Islet precursor cell (in vitro differentiated cells): Measurements from ENCODE around the gene FAAP20.

Source experiments
- DNase-seq: peaks from one replicate; pipeline ENCODE4 v3.0.0-alpha.2; 2018

The FAAP20 gene

GRCh38 chr1:2176615-2177014 lies 18.0 kb downstream of the FAAP20 start:
- DNase-seq, result no peak

GRCh38 chr1:2175681-2176454 lies 18.7 kb downstream of the FAAP20 start:
- DNase-seq, result no peak

DNA sequence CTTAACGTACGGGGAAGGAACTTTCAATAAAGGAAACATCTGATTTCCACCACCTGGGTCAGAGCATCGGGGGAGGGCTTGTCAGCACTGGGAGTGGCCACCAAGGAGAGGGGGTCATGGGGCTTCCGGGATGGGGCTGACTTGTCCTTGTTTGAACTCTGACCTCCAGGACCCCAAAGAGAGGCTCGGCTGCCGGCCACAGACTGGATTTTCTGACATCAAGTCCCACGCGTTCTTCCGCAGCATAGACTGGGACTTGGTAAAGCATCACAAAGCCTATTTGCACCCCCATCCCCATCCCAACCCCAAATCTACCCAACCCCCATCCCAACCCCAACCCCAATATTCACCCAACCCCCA lies 19.5 kb downstream of the FAAP20 start:
- DNase-seq, result no peak

- DNase-seq, result peak; percentile 91
Measured at GRCh38 chr1:2174348-2175054, 20.1 kb downstream of the FAAP20 start.

DNA sequence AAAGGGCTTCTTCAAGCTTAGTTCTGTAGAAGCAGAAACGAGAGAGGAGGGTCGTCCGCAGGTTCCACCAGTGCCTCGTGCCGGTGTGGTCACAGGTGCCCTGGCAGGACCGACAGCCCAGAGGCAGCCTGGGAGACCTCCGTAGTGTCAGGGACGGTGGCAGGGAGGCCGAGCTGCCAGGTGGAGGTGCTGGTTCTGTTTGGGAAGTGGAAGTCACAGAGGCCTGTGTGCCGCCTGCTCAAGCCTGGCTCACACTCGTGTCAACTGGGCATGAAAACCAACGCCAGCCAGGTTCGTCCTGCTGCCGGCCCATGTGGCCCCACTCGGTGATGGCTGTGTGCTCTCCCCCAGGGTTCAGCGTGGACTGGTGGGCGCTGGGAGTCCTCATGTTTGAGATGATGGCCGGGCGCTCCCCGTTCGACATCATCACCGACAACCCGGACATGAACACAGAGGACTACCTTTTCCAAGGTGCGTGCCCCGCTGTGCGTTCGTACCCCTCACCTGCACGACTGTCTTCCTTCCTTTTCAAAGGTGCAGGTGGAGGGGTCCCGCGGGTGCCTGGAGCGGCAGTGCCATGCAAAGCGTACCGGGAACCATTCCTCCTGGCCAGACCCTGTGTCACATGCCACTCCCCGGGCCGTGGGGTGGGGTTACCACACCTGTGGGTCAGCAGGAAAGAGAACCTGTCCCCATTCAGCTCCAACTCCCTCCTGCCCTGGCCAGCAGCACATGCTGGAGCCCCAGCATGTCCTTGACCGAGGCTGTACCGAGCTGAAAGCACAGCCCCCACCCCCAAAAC lies 20.8 kb downstream of the FAAP20 start:
- no peak for DNase-seq

DNA sequence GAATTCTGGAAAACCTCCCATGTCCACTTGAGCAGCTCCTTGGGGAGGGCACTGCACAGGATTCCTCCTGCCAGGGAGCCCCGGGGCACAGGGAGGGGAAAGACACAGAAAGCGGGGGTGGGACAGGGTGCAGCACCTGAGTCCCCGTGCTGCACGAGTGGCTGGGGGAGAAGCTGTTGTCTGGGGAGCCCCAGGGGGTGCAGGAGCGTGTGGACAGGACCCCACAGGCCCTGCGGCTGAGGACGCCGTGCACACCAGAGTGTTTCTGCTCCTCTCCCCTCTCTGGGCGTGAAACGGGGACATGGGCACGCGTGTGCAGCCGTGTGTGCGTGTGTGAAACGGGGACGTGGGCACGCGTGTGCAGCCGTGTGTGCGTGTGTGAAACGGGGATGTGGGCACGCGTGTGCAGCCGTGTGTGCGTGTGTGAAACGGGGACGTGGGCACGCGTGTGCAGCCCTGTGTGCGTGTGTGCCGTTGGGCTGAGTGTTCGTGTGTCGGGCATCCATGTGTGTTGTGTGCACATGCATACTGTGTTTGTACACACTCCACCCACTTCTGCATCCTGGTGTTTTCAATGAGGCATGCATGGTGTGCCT lies 21.9 kb downstream of the FAAP20 start:
- no peak for DNase-seq

DNA sequence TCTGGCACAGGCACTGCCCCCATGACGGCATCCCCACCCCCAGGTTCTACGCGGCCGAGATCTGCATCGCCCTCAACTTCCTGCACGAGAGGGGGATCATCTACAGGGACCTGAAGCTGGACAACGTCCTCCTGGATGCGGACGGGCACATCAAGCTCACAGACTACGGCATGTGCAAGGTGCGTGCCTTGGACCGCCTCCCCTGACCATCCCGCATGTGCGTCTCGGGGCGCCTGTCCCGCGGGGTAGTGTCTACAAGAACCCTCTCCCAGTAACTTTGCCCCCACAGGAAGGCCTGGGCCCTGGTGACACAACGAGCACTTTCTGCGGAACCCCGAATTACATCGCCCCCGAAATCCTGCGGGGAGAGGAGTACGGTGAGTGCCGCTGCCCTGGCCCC lies 22.6 kb downstream of the FAAP20 start:
- no peak for DNase-seq

DNA sequence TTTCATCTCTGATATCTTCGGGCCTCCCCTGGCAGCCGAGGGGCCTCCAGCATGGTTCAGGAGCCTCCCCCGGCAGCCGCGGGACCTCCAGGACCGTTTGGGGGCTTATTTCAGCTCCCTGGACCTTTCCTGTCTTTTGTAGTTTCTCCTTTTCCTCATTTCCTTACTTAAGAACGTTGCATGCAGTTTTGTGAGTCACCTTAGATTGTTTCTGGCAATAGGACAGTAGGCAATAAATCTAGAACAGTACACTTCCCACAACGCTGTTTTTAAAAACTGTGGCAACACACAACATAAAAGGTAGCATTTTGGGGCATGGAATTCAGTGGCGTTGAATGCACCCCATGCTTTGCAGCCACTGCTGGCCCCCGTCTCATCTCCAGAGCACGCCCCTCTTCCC lies 24.4 kb downstream of the FAAP20 start:
- no peak for DNase-seq

DNA sequence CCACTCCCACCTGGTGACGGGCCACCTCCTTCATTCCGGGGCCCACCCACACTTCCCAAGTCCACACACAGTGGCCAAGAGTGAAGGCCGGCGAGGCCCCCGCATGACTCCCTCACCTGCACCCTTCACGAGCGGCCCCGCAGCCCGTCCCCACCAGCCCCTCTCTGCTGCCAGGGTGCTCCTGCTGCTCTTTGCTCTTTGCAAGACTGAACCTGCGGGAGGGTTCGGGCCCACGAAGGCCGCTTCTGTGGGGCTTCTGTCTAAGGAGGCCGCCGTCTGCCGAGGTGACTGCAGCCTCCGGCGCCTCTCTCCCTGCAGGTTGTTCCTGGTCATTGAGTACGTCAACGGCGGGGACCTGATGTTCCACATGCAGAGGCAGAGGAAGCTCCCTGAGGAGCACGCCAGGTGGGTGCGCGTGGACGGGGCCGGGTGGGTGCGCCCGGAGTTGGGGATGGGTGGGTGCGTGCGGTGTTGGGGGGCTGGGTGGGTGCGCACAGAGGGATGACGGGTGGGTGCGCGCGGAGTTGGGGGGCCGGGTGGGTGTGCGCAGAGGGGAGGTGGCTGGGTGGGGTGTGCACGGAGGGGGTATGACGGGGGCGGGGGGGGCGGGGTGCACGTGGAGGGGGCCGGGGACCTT lies 25.3 kb downstream of the FAAP20 start:
- DNase-seq, result no peak

- DNase-seq, result no peak
Measured at GRCh38 chr1:2168535-2168934, 26.0 kb downstream of the FAAP20 start.

- no peak for DNase-seq
Measured at GRCh38 chr1:2168090-2168489, 26.5 kb downstream of the FAAP20 start.

- DNase-seq, result no peak
Measured at GRCh38 chr1:2166695-2167094, 27.9 kb downstream of the FAAP20 start.

DNA sequence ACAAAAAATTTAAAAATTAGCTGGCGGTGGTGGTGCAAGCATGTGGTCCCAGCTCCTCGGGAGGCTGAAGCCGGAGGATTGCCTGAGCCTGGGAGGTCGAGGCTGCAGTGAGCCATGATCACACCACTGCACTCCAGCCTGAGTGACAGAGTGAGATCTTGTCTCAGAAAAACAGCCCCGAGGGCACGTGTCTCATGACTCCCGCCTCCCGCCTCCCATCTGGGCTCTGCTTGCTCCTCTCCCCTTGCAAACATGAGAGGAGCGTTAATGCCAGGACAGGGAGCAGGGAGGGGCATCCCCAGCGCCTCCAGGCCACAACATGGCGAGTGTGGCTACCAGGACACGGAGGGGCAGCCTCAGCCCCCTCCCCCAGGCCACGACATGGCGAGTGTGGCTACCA lies 28.3 kb downstream of the FAAP20 start:
- DNase-seq, result peak; percentile 84

DNA sequence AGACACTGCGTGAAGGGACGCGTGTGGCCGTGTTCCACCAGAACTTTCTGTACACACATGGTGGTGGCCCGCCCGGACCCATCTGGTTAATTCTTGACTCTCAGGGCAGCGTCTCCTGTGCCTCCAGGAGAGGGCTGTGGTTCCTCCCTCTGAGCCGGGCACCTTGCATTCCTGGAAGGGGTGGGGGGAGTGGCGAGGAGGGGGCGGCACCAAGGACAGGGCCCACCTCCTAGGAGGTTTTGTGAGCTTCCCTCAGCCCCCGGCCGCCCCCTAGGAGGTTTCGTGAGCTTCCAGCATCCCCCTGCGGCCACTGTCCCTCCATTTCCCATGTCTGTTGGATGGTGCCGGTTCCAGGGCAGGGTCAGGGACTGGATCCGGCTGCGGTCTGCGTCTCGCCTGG lies 28.9 kb downstream of the FAAP20 start:
- DNase-seq, result no peak

DNA sequence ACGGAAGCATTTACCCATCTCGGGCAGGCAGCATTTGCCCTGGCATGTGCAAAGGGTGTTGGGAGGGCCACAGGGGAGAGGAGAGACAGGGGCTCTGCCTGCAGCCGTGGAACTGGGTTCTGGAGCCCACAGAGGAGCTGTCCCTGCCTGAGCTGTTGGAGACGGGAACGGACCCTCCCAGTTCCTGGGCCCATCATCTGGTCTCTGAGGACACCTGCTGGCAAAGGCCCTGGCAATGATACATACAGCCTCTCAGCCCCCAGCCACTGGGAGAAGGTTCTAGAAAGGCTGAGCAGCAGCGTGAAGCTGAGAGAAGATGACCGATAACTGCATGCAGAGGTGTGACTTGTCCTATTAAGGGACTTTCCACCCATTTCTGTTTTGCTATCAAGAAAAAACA lies 31.4 kb downstream of the FAAP20 start:
- DNase-seq, result no peak

DNA sequence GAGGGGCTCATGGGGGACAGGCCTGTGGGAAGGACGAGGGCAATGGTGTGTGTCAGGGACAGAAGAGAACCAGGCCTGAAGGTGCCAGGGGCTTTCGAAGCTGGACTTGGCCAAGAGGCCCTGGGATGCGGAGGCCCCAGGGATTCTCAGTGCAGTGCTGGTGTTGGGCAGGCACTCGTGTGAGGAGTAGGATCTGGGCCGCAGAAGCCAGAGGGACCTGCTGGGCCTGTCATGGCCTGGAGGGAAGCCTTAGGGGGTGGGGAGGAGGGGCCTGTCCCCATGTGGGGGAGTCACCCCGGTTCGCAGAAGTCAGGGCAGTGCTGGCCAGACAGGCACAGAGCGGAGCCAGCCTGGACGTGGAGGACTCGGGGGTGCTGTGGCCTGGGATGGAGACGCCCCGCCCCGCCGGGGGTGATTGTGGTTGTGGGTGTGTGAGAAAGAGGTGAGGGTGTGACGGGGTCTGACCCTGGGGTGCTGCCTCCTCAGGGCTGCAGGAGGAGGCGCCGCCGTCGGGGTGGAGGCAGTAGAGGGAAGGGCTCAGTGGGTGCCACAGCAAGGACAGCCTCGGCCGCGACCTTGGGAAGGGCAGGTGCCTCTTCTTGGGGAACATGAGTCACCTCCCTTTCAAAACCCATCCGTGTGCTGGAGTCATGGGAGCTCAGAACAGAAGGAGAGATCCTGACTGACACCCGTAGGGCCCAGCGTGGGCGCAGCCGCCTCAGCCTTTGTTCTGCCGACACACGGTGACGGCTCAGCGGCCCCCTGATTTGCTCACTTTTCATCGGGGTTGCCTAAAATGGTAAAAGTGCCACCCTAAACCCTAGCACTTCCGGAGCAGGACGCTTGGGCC lies 33.9 kb downstream of the FAAP20 start:
- DNase-seq, result no peak

DNA sequence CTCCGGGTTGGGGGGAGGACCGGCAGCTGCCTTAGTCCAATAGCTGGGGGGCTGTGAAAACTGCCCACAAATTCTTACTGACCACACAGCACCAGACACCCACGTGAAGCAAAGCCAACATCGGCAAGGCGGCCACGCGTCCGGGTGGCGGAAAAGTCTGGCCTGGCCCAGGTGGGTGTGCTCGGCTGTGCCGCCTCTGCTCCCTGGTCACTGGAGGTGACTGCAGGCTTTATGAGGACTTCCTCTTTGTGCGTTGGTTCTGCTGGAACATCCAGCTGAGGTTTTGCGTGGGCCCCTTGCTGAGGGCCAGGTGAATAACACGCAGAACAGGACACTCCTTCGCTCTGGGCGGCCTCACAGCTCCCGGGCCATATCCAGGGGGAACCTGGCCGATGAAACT lies 35.4 kb downstream of the FAAP20 start:
- no peak for DNase-seq

GRCh38 chr1:2158272-2158671 lies 36.3 kb downstream of the FAAP20 start:
- DNase-seq, result no peak

DNA sequence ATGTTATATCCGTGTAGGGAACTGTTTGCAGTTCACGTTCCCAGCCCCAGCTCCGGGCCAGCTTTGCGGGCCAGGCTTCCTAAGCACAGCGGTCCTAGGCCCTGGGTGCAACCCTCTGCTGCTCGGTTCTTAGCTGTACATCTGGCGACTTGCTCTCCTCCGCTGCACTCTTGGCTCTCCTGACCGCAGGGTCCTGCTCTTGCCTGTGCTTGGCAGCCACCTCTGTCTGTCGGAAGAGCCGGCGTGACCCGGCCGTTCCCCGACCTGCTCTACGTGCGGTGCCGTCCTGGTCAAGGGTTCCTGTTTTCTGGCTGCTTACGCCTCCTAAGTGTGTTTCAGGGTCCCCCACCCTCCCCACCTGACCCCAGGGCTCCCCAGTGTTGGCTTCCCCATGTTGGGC lies 36.7 kb downstream of the FAAP20 start:
- no peak for DNase-seq

DNA sequence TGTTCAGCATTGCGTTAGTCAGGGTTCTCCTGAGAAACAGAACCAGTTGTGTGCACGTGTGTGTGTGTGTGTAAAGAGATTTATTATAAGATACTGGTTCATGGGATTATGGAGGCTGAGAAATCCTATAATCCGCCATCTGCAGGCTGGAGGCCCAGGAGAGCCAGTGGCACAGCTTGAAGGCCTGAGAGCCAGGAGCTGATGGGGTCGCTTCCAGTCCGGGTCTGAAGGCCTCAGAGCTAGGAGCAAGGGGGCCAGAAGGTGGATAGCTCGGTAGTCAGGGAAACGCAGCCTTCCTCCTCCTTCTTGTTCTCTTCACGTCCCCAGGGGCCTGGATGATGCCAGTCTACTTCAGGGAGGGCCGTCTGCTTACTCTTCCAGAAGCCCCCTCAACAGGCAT lies 37.7 kb downstream of the FAAP20 start:
- no peak for DNase-seq

DNA sequence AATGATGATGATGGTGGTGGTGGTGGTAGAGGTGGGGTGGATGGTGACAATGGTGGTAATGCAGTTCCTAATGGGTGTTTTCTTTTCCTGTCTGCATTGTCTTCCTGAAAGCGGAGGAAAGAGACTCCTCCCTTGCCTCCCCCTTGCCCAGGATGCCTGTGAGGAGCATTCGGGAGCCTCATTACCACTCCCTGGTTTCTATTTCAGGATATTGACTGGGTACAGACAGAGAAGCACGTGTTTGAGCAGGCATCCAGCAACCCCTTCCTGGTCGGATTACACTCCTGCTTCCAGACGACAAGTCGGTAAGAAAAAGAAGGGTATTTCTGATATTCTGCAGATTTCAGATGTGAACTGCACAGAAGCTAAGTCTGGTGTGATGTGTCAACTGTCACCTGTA lies 38.8 kb downstream of the FAAP20 start:
- DNase-seq, result no peak

DNA sequence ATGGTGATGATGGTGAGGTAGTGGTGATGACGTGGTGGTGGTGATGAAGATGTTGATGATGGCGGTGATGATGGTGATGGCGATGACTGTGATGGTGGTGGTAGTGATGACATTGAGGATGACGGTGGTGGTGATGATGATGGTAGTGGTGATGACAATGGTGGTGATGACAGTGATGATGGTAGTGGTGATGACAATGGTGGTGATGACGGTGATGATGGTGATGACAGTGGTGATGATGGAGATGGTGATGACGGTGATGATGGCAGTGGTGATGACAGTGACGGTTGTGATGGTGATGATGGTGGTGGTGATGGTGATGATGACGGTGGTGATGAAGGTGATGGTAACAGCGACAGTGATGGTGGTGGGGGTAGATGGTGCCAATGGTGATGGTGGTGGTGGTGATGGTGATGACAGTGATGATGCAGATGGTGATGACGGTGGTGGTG lies 39.4 kb downstream of the FAAP20 start:
- DNase-seq, result no peak
